Endothelial cell of umbilical vein (primary cell): ENCODE data around the gene SDK2. TPM values are rescaled to one million over a fixed set of nuclear protein-coding genes. Genes with fewer than 3 reads are reported as not detected.

Experiments used
- BruUV-seq: library from RNA; stranded (reverse); fragments of 400-500 nt; replicated peaks from 2 replicates; lab custom pipeline; 2021; lab: Mats Ljungman, UMichigan
- CTCF ChIA-PET: fragments of 300-600, 350-600 bp; sonication (Branson Sonifier 250); formaldehyde crosslinking; loops from one replicate; lab custom pipeline; 2021; ENCODE audit warnings: antibody characterized with exemption, inconsistent platforms; lab: Charles Lee
- POLR2A ChIA-PET: fragments of 300-600, 350-600 bp; sonication (Branson Sonifier 250); formaldehyde crosslinking; loops from one replicate; lab custom pipeline; 2021; ENCODE audit warnings: antibody characterized with exemption, inconsistent platforms; lab: Charles Lee
- DNase-seq: peaks from one replicate; pipeline ENCODE4 v3.0.0-alpha.2; 2011; ENCODE audit warnings: low read depth, low spot score
- FAIRE-seq: peaks from 2 replicates; lab custom pipeline; 2011; peaks lifted over from hg19 to GRCh38; lab: Jason Lieb, UNC
- H2AFZ ChIP-seq: 2 replicates; pipeline ENCODE4 v1.6.0; 2012; ENCODE audit warnings: low read depth, low read length, control low read depth, inconsistent platforms
- H3K27ac ChIP-seq: 2 replicates; pipeline ENCODE4 v1.5.1; 2011; ENCODE audit warnings: low read depth, mild to moderate bottlenecking, control low read depth, low read length, moderate library complexity; ENCODE audit not compliant: insufficient read depth
- H3K27me3 ChIP-seq, 2 experiments: 2 replicates each; pipeline versions ENCODE4 v1.6.0 to v1.6.1; 2011; ENCODE audit warnings: low read length in 2 of 2, mixed read lengths in 1 of 2; ENCODE audit not compliant: control insufficient read depth in 2 of 2, insufficient read depth in 2 of 2
- H3K36me3 ChIP-seq, 2 experiments: 2 replicates in 1 of 2; 3 replicates in 1 of 2; pipeline ENCODE4 v1.5.1; 2011; ENCODE audit warnings: low read length in 2 of 2, mild to moderate bottlenecking in 1 of 2, moderate library complexity in 1 of 2; ENCODE audit not compliant: control insufficient read depth in 2 of 2, insufficient read depth in 2 of 2; ENCODE audit errors: extremely low read depth in 1 of 2
- H3K4me1 ChIP-seq: 3 replicates; pipeline ENCODE4 v1.5.1; 2011; ENCODE audit warnings: mild to moderate bottlenecking, low read length; ENCODE audit not compliant: control insufficient read depth, insufficient read depth; ENCODE audit errors: extremely low read depth
- H3K4me2 ChIP-seq: 2 replicates; pipeline ENCODE4 v1.6.1; 2011; ENCODE audit warnings: low read length, control low read depth, mixed read lengths; ENCODE audit not compliant: insufficient read depth
- H3K4me3 ChIP-seq, 3 experiments: fragments of 200-600 bp in 1 of 3; sonication (generic), shearing (Covaris generic) in 1 of 3; replicated peaks in 1 of 3; 2 replicates each; pipeline ENCODE4 v1.5.1; 2011 to 2016; ENCODE audit warnings: control low read depth in 3 of 3, low read length in 3 of 3, mild to moderate bottlenecking in 2 of 3, inconsistent platforms in 1 of 3, low read depth in 1 of 3, moderate library complexity in 1 of 3; ENCODE audit not compliant: insufficient read depth in 1 of 3
- H3K79me2 ChIP-seq: 2 replicates; pipeline ENCODE4 v1.6.0; 2012; ENCODE audit warnings: low read length, inconsistent platforms; ENCODE audit not compliant: control insufficient read depth, insufficient read depth
- H3K9ac ChIP-seq: replicated peaks from 2 replicates; pipeline ENCODE3; 2011; ENCODE audit warnings: low read length, control low read depth; ENCODE audit not compliant: insufficient read depth; ENCODE audit errors: extremely low read depth
- H3K9me1 ChIP-seq: replicated peaks from 3 replicates; pipeline ENCODE4 v1.6.0; 2011; ENCODE audit warnings: mild to moderate bottlenecking, low read length; ENCODE audit not compliant: control insufficient read depth, insufficient read depth; ENCODE audit errors: extremely low read depth
- H3K9me3 ChIP-seq: replicated peaks from 2 replicates; pipeline ENCODE4 v1.5.1; 2012; ENCODE audit warnings: low read length, inconsistent platforms; ENCODE audit not compliant: control insufficient read depth, insufficient read depth
- H4K20me1 ChIP-seq: replicated peaks from 2 replicates; pipeline ENCODE3; 2011; ENCODE audit warnings: mild to moderate bottlenecking, low read length; ENCODE audit not compliant: control insufficient read depth, insufficient read depth; ENCODE audit errors: extremely low read depth
- EZH2 ChIP-seq: IDR thresholded peaks from 2 replicates; pipeline ENCODE4 v1.6.1; 2012; ENCODE audit warnings: borderline replicate concordance, low read depth, mild to moderate bottlenecking, moderate library complexity, low read length, inconsistent platforms; ENCODE audit not compliant: severe bottlenecking
- FOS ChIP-seq: IDR thresholded peaks from 2 replicates; pipeline ENCODE4 v1.6.1; 2011; ENCODE audit warnings: mild to moderate bottlenecking, low read length, moderate library complexity, borderline replicate concordance; ENCODE audit not compliant: insufficient read depth
- GATA2 ChIP-seq: IDR thresholded peaks from 2 replicates; pipeline ENCODE4 v1.7.0; 2011; ENCODE audit warnings: low read depth, mild to moderate bottlenecking, moderate library complexity, mixed read lengths, low read length; ENCODE audit not compliant: insufficient read length, insufficient read depth
- JUN ChIP-seq: IDR thresholded peaks from 2 replicates; pipeline ENCODE4 v1.6.1; 2011; ENCODE audit warnings: borderline replicate concordance, low read depth; ENCODE audit not compliant: insufficient read length, insufficient read depth
- MYC ChIP-seq: IDR thresholded peaks from one replicate; pipeline ENCODE4 v1.6.1; 2011; ENCODE audit warnings: mild to moderate bottlenecking, low read depth, low read length
- POLR2A ChIP-seq: IDR thresholded peaks from 2 replicates; pipeline ENCODE4 v1.6.1; 2012; ENCODE audit warnings: low read depth, mild to moderate bottlenecking, control low read depth, low read length
- POLR2AphosphoS5 ChIP-seq: IDR thresholded peaks from 2 replicates; pipeline ENCODE4 v1.6.1; 2012; ENCODE audit warnings: low read depth, mild to moderate bottlenecking, control low read depth, low read length, moderate library complexity; ENCODE audit not compliant: insufficient read depth
- dilution Hi-C: fragments of 300-500 bp; cut with MboI; formaldehyde crosslinking; loops from one replicate; pipeline ENCODE4 v1.15.0; 2019; ENCODE audit warnings: low sequenced_read_pairs; ENCODE audit not compliant: extremely low pct_ligation_motif_present
- intact Hi-C: fragments of 100-400 bp; cut with micrococcal nuclease; formaldehyde crosslinking; loops from one replicate; pipeline ENCODE4 v1.10.0; 2022
- polyA plus RNA-seq, 4 experiments: library from polyadenylated mRNA; depleted of rRNA in 3 of 4; stranded (reverse) in 3 of 4; unstranded in 1 of 4; fragments of >200 nt; gene quantifications; 2 replicates each; pipeline versions ENCODE4 v1.2.1 to v1.2.3, GENCODE V29; 2011 to 2012; ENCODE audit warnings: missing spikeins in 1 of 4
- total RNA-seq: library from RNA; stranded (reverse); gene quantifications from 2 replicates; pipeline ENCODE4 v1.2.3, GENCODE V29; 2021
- TF ChIP-seq, protein P1 (sequence below): IDR thresholded peaks from 2 replicates; pipeline ENCODE4 v1.6.1; 2011; ENCODE audit not compliant: insufficient read depth, insufficient read length
- TF ChIP-seq, protein P2 (sequence below), 2 donors: IDR thresholded peaks; 1 replicate in 1 of 2; 2 replicates in 1 of 2; pipeline ENCODE4 v1.5.1; 2011; ENCODE audit warnings: low read length in 2 of 2, mild to moderate bottlenecking in 2 of 2, moderate library complexity in 2 of 2, control low read depth in 1 of 2, inconsistent platforms in 1 of 2, low read depth in 1 of 2; ENCODE audit not compliant: insufficient read depth in 1 of 2; ENCODE audit errors: extremely low read depth in 1 of 2

The SDK2 gene
- total and polyA plus RNA-seq, 2 donors (not counting 3 experiments of a cell fraction or from before 2014, with no cell fraction given) = not detected

DNA sequence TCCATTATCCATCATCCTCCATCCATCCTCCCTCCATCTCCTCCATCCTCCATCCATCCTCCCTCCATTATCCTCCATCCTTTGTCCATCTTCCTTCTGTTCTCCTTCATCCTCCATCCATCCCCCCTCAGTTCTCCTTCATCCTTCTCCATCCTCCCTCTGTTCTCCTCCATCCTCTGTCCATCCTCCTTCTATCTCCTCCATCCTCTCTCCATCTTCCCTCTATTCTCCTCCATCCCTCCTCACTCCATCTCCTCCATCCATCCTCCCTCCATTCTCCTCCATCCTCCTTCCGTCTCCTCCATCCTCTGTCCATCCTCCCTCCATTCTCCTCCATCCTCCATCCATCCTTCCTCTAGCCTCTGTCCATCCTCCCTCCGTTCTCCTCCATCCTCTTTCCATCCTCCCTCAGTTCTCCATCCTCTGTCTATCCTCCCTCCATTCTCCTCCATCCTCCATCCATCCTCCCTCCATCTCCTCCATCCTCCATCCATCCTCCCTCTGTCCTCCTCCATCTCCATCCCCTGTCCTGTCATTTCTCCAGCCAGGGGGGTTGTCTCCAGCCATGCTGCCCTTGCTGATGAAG, 143.7 kb downstream of the SDK2 start:
- Histone ChIP-seq H2AFZ (no peak overlapping the region), H3K9me1 (no peaks in the 10 kb centered on the region), H3K79me2 (no peaks in the 10 kb centered on the region), H3K27ac (no peak overlapping the region), H3K36me3 (no peaks in the 10 kb centered on the region), H3K9me3 (no peaks in the 10 kb centered on the region), H3K4me1 (no peaks in the 10 kb centered on the region), H3K27me3 (no peaks in the 10 kb centered on the region), H3K9ac (no peak overlapping the region), H3K4me2 (no peak overlapping the region), H4K20me1 (no peaks in the 10 kb centered on the region), H3K4me3 (no peak overlapping the region)
- dilution Hi-C loops = no loop called here
- POLR2A ChIA-PET = no interaction called here
- DNase-seq = no peak
- TF ChIP-seq POLR2AphosphoS5 = no peak
- TF ChIP-seq, protein P1, sequence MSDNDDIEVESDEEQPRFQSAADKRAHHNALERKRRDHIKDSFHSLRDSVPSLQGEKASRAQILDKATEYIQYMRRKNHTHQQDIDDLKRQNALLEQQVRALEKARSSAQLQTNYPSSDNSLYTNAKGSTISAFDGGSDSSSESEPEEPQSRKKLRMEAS = no peak
- no peak for TF ChIP-seq FOS
- TF ChIP-seq EZH2 = no peak
- no peak for TF ChIP-seq MYC
- TF ChIP-seq, protein P2, sequence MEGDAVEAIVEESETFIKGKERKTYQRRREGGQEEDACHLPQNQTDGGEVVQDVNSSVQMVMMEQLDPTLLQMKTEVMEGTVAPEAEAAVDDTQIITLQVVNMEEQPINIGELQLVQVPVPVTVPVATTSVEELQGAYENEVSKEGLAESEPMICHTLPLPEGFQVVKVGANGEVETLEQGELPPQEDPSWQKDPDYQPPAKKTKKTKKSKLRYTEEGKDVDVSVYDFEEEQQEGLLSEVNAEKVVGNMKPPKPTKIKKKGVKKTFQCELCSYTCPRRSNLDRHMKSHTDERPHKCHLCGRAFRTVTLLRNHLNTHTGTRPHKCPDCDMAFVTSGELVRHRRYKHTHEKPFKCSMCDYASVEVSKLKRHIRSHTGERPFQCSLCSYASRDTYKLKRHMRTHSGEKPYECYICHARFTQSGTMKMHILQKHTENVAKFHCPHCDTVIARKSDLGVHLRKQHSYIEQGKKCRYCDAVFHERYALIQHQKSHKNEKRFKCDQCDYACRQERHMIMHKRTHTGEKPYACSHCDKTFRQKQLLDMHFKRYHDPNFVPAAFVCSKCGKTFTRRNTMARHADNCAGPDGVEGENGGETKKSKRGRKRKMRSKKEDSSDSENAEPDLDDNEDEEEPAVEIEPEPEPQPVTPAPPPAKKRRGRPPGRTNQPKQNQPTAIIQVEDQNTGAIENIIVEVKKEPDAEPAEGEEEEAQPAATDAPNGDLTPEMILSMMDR (IDR thresholded peaks at IDR 0.05; ENCODE audit: extremely low read depth in 1 of 2, insufficient read depth in 1 of 2, low read depth in 1 of 2, low read length in 2 of 2) = no peak
- TF ChIP-seq GATA2 = no peak
- no peak for TF ChIP-seq POLR2A
- no peak for TF ChIP-seq JUN
- FAIRE-seq = no peak
- no TSS peak for BruUV-seq
- intact Hi-C loops = no loop called here
- CTCF ChIA-PET = no interaction called here
